UCSD-AML1 (cell line): ENCODE data around the gene PER2.
"Not testable (repeated sequence)": the region's sequence is repeated elsewhere in the genome, so short reads cannot be mapped to it uniquely, and the experiment has no call there.

Experiments
- DNase-seq: peaks from one replicate; lab custom pipeline; 2025; ENCODE audit not compliant: unreplicated experiment; lab: John Stamatoyannopoulos, UW

Gene PER2

GRCh38 chr2:238288650-238289573 lies 502 bp upstream of the PER2 start:
- DNase-seq, result peak; percentile 98

- DNase-seq, result no peak
Observed at GRCh38 chr2:238286987-238287736, 1.2 kb downstream of the PER2 start.

GRCh38 chr2:238286551-238286950 lies 1.9 kb downstream of the PER2 start:
- no peak for DNase-seq

GRCh38 chr2:238286095-238286494 lies 2.3 kb downstream of the PER2 start:
- DNase-seq, result no peak

- no peak for DNase-seq
Observed at GRCh38 chr2:238285653-238286082, 2.7 kb downstream of the PER2 start.

GRCh38 chr2:238284802-238285515 lies 3.5 kb downstream of the PER2 start:
- no peak for DNase-seq

- DNase-seq, result no peak
Observed at GRCh38 chr2:238282861-238283738, 5.3 kb downstream of the PER2 start.

GRCh38 chr2:238281826-238282480 lies 6.5 kb downstream of the PER2 start:
- no peak for DNase-seq

GRCh38 chr2:238280083-238280825 lies 8.2 kb downstream of the PER2 start:
- no peak for DNase-seq

GRCh38 chr2:238279324-238279682 lies 9.1 kb downstream of the PER2 start:
- DNase-seq, result no peak

- DNase-seq, result no peak
Observed at GRCh38 chr2:238278626-238279323, 9.6 kb downstream of the PER2 start.

GRCh38 chr2:238277695-238278094 lies 10.7 kb downstream of the PER2 start:
- DNase-seq, result no peak

- no peak for DNase-seq
Observed at GRCh38 chr2:238274152-238274865, 14.1 kb downstream of the PER2 start.

GRCh38 chr2:238273433-238273832 lies 15.0 kb downstream of the PER2 start:
- not testable (repeated sequence) for DNase-seq

- no peak for DNase-seq
Observed at GRCh38 chr2:238272156-238272555, 16.3 kb downstream of the PER2 start.

- DNase-seq, result not testable (repeated sequence)
Observed at GRCh38 chr2:238271686-238272085, 16.7 kb downstream of the PER2 start.

- DNase-seq, result no peak
Observed at GRCh38 chr2:238271061-238271554, 17.3 kb downstream of the PER2 start.

GRCh38 chr2:238270606-238271005 lies 17.8 kb downstream of the PER2 start:
- DNase-seq, result no peak
